HG02571 (cell line): ENCODE measurements around the gene ZDHHC23.

Experiments
- ATAC-seq: cut with Tn5 transposase; IDR thresholded peaks from one replicate; pipeline ENCODE4 v1.9.1; 2021; ENCODE audit warnings: mild to moderate bottlenecking, moderate library complexity; ENCODE audit not compliant: unreplicated experiment

The ZDHHC23 gene

DNA sequence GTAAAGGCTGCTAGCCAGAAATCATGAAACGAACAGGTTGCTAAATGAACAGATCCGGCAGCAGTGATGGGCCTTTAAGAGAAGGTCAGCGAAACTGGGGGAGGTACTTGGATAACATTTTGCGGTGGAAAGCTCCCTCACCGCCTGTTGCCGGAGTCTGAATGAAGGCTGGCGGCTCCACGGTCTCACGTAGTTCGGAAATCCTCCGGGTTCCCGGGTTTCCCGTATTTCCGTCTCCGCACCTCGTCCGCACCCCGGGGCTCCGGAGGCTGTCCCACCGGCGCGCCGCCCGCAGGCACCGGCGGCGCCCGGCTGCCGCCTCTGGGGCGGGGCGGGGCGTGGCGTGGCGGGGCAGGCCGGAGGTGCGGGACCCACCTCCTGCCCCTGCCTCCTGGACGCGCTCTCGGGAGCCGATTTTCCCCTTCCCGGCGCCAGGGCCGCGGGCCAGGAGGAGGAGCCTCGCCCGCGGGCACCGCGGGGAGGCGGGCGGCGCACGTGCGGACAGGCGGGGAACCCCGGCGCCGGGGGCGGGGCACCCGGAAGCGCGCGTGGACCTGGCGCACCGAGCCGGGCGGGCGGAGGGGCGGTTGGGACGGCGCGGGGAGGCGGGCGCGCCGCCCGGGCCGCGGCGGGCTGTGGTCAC lies at the start of gene ZDHHC23:
Gene ZDHHC23, plus strand, starts transcription at position 642 of the 643 bp plus-strand sequence. CDS start 790 bp downstream, outside the sequence.
- ATAC-seq: peak; percentile 69

- ATAC-seq: no peak
Measured at GRCh38 chr3:113898892-113899291, 48.9 kb upstream of the ZDHHC23 start.

- no peak for ATAC-seq
Measured at GRCh38 chr3:113906568-113907140, 41.2 kb upstream of the ZDHHC23 start.

- no peak for ATAC-seq
Measured at GRCh38 chr3:113908133-113908532, 39.7 kb upstream of the ZDHHC23 start.

GRCh38 chr3:113910966-113911365 lies 36.8 kb upstream of the ZDHHC23 start:
- no peak for ATAC-seq

DNA sequence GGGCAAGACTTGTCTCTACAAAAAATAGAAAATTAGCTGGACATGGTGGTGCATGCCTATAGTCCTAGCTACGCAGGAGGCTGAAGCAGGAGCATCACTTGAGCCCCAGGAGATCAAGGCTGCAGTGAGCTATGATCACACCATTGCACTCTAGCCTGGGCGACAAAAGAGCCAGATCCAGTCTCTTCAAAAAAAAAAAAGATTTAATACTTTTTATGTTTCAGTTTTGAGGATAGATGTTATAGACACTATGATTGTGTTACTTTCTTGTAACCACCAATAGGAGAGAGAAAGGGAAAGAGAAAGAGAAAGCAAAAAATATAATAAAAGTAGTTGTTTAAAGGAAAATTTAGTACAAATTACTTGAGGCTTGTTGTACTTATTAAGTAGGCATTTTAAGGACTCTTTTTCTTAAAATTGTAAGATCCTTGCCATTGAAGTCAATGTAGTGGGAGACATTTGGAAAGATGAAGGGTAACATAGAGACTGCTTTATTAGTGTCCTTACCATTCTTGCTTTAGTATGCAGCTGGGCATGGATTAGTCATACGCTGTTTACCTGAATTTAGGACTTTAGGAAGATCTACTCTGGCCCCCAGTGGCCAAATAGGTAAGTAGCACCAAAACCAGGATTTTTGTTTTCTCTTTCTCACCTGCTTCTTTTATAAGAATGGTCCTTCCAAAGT lies 35.1 kb upstream of the ZDHHC23 start:
- ATAC-seq: peak; percentile 96

- ATAC-seq: no peak
Measured at GRCh38 chr3:113914646-113915045, 33.2 kb upstream of the ZDHHC23 start.

DNA sequence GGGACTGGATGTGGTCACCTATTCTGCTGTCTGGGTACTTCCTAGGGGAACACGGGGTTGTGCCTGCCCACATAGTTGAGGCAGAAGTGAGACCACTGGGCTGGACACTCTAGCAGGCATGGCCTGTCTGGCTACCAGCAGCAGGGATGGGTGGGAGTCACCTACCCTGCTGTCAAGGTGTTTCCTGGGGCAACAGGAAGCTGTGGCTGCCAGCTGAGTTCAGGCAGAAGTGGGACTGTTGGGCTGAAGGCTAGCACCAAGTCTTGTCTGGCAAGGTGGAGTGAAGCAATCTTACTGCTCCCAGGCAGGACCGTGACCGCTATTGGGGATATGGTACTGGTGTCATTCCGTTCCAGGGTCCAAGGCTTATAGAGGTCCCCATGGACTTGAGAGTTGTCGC lies 20.3 kb upstream of the ZDHHC23 start:
- ATAC-seq: no peak

DNA sequence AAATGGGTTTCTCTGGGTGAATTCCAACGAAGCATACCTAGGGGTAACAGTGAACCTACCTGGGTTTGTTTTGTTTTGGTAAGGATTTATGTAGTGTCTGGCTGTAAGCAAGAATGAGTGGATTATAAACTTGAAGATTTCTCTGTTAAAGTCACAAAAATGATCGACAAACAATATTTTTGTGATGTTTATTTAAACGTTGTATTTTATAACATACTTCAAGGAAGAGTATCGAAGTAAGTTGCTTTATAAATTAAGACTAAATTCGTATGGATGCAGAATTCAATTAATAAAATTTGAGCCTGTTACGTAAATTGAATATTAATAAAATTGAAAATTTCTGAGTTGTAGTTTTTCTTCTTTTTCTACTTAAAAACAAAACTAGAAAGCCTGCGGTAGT lies 982 bp upstream of the ZDHHC23 start:
- ATAC-seq: no peak

DNA sequence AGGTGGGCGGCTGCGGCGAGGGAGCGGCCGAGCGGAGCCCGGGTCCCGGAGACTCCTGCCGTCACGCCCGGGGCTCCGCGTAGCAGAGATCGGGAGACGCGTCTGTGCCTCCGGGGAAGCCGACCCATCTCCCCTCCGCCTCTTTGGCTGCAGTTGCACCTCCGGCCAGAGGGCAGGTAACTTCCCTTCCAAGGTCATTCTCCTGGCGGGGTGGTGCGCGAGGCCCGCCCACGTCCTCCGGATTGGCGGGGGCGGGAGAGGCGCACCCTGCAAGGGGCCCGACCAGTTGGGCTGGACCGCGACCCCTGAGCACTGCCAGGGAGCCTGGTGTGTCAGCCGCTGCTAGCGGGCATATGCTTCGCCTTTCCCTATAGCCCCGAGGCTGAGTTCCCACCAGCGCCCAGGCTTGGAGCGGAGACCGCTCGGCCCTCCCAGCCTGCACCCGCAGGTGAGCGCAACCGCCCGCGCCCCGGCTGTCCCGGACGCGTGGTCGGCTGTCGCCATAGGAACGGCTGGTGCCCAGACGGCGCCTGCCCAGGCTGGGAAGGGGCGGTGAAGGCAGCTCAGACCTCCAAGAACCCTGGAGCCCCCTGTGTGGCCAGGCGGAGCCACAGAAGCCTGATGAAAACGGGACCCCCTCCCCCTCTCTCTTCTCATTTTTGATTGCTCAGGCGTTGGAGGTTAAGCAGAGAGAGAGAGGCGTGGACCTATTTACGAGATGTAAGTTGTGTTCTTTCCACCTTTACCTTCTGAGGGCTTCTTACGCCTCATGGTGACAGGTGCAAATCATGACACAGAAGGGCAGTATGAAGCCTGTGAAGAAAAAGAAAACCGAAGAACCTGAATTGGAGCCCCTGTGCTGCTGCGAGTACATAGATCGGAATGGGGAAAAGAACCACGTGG lies 453 bp downstream of the ZDHHC23 start:
- peak; percentile 38 for ATAC-seq

DNA sequence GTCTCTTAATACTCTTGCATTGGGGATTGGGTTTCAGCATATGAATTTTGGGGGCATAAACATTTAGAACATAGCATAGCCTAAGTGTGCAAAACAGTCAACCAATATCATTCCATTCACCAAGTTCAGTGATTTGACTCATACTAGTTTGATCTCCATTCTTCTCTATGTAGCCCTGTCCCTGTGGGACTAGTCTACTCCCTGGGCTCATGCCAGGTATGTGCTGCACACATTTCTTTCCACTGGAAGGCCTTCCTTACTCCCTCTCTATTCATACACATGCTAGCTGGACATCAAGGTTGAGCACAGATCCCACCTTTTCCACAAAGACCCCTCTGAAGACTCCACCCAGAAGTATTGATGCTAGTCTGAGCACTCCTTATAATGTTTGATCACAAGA lies 5.1 kb downstream of the ZDHHC23 start:
- no peak for ATAC-seq

GRCh38 chr3:113953677-113954076 lies 5.9 kb downstream of the ZDHHC23 start:
- no peak for ATAC-seq

GRCh38 chr3:113954091-113954685 lies 6.4 kb downstream of the ZDHHC23 start:
- no peak for ATAC-seq

DNA sequence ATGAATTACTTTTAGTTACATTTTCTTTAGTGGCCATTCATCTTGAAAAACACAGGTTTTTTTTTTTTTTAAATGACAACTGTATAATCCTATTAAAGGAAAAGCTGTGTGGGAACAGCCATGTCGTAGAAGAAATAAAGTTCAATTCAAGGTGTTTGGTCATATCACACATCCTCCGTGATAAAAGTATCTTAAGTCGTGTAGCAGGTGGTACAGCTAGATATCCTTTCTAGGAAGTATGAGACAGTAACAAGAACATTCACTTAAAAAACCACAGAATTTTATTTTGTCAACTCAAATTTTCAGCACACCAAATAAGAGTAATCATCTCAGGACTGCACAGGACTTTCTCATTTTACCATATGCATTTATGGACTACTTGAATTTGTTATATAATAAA lies 16.1 kb downstream of the ZDHHC23 start:
- no peak for ATAC-seq

DNA sequence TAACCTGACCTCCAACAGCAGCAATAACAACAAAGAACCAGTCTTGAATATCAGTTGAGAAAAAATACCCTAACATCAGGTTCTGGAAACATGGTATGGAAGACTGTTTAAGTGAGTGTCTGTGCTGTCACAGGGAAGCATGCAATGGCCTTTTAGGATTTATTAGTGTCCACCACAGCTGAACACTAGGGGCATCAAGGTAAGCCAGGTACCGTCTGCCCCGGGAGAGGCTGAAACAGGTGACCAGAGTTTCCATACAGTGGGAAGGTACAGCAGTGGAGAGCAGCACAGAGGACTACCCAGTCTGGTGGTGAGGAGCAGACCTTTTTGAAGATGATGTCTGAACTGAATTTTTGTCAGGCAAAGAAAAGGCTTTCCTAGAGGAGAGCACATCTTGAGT lies 18.4 kb downstream of the ZDHHC23 start:
- no peak for ATAC-seq

DNA sequence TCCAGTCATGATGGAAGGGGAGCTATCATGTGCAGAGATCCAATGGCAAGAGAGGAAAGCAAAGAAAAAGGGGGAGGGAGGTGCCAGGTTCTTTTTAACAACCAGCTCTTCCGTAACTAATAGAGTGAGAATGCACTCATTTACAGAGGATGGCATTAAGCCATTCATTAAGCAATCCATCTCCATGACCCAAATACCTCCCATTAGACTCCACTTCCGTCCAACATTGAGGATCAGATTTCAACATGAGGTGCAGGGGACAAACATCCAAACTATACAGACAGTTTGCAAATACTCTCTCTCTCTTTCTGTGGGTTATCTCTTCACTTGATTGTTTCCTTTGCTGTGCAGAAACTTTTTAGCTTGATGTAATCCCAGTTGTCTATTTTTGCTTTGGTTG lies 21.2 kb downstream of the ZDHHC23 start:
- no peak for ATAC-seq

- no peak for ATAC-seq
Measured at GRCh38 chr3:113977822-113978221, 30.0 kb downstream of the ZDHHC23 start.

- no peak for ATAC-seq
Measured at GRCh38 chr3:113979916-113980315, 32.1 kb downstream of the ZDHHC23 start.

DNA sequence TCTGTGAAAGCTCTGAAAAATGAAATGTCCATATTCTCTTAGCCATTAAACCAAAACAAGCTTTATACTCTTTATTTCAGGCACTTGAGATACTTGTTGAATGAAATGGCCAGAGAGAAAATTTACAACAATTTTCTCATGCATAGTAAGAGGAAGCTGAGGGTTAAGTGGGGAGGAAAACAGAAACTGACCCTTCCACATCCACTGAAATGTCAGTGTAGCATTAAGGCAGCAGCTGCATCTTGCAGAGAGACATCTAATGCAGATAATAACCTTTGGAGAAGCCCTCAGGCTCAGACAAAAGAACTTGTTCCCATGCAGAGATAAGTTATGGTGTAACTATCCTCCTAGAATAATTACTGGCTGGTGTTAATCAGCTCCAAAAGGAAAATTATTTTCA lies 34.0 kb downstream of the ZDHHC23 start:
- ATAC-seq: no peak

- no peak for ATAC-seq
Measured at GRCh38 chr3:113983544-113983943, 35.7 kb downstream of the ZDHHC23 start.

DNA sequence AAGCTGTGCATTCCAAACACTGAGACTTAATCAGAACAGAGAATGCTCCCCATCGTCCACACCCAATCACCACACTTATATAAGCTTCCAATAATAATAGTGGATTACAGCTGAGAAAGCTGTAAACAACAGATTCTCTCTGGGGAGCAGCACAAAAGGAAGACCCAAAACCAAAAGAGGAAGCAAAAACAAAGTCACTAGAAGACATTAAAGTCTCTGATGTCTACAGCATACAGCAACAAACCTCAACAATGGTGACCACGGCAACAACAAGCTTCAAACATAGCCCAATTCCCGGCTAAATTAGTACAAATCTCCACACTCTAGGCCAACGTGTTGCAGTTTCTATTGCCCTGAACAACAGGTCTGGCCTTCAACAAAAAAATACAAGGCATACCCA lies 37.7 kb downstream of the ZDHHC23 start:
- ATAC-seq: no peak
